ENCODE measurements around the gene SLIT3.

The SLIT3 gene

DNA sequence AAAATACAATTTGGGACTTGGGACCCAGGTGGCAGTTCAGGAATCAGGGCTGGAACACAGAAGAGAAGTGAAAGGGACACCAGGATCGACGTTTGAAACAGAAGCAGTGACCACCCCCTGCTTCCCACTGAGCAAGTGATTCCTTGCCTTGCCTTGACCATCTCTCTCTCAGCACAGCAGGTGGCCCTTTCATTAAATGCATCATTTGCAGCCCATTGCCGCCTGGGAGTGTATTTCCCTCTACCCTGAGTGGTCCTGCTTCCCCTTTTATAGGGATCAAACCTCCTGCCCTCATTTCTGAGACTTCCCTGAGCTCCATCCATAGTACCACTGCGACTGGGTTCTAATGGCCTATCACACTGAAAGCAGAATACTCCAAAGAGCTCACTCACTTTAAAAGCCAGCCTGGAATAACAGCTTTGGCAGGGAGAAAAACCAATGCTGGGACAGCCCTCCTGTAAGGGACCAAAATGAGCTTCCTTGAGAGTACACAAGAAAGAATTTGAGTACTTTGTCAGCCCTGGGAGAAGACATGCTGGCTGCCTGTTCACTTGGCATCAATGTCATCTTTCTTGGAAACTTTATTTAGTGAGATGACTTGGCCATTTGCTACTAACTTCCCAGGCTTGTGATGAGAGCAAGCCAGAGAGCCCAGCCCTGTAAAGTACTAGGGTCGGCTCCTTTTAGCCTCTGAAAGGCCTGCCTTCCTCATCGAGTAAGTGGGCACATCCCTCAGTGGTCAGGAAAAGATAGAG lies 149.7 kb downstream of the SLIT3 start:
- TF ChIP-seq, protein P1, sequence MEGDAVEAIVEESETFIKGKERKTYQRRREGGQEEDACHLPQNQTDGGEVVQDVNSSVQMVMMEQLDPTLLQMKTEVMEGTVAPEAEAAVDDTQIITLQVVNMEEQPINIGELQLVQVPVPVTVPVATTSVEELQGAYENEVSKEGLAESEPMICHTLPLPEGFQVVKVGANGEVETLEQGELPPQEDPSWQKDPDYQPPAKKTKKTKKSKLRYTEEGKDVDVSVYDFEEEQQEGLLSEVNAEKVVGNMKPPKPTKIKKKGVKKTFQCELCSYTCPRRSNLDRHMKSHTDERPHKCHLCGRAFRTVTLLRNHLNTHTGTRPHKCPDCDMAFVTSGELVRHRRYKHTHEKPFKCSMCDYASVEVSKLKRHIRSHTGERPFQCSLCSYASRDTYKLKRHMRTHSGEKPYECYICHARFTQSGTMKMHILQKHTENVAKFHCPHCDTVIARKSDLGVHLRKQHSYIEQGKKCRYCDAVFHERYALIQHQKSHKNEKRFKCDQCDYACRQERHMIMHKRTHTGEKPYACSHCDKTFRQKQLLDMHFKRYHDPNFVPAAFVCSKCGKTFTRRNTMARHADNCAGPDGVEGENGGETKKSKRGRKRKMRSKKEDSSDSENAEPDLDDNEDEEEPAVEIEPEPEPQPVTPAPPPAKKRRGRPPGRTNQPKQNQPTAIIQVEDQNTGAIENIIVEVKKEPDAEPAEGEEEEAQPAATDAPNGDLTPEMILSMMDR (IDR thresholded peaks at IDR 0.05; ENCODE audit: insufficient read depth, low read length), result no peak
- TF ChIP-seq SPI1 (IDR thresholded peaks at IDR 0.05; ENCODE audit: borderline replicate concordance, low read depth) (no peak), GABPA (IDR thresholded peaks at IDR 0.05; ENCODE audit: low read depth) (no peak), POLR2AphosphoS5 (IDR thresholded peaks at IDR 0.05; ENCODE audit: low read depth) (no peak)
- DNase-seq (ENCODE audit: low read depth in 1 of 2, low spot score in 1 of 2), result no peak
- Histone ChIP-seq H3K4me3 (replicated peaks; ENCODE audit: insufficient read depth, low read length) (no peak overlapping the region), H3K27ac (replicated peaks) (no peak overlapping the region), H3K27me3 (ENCODE audit: insufficient read depth, poor library complexity, severe bottlenecking) (peaks cover 3% of the 10 kb centered on the region)

DNA sequence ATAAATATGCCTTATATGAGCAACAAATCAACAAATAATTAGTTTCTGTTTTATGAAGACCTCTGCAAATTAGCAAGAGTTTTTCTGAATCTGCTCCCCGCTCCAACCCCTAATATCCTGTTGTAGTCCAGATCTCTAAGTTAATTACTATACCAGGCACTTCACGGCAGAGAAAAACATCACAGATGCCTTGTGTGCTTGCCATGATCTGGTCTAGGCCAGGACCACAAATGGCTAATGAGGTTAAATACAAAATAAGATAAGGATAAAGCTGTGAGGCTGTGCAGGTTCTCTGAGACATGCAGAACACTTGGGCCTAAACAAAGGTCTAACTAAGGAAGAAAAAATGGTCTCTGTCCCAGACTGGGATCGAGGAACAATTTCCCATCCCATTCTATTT lies 150.8 kb downstream of the SLIT3 start:
- no peak overlapping the region for H3K4me3 ChIP-seq (replicated peaks; ENCODE audit: insufficient read depth, low read length)
- H3K27ac ChIP-seq (replicated peaks), result no peak overlapping the region
- TF ChIP-seq GABPA (IDR thresholded peaks at IDR 0.05; ENCODE audit: low read depth), result no peak
- TF ChIP-seq, protein P2, sequence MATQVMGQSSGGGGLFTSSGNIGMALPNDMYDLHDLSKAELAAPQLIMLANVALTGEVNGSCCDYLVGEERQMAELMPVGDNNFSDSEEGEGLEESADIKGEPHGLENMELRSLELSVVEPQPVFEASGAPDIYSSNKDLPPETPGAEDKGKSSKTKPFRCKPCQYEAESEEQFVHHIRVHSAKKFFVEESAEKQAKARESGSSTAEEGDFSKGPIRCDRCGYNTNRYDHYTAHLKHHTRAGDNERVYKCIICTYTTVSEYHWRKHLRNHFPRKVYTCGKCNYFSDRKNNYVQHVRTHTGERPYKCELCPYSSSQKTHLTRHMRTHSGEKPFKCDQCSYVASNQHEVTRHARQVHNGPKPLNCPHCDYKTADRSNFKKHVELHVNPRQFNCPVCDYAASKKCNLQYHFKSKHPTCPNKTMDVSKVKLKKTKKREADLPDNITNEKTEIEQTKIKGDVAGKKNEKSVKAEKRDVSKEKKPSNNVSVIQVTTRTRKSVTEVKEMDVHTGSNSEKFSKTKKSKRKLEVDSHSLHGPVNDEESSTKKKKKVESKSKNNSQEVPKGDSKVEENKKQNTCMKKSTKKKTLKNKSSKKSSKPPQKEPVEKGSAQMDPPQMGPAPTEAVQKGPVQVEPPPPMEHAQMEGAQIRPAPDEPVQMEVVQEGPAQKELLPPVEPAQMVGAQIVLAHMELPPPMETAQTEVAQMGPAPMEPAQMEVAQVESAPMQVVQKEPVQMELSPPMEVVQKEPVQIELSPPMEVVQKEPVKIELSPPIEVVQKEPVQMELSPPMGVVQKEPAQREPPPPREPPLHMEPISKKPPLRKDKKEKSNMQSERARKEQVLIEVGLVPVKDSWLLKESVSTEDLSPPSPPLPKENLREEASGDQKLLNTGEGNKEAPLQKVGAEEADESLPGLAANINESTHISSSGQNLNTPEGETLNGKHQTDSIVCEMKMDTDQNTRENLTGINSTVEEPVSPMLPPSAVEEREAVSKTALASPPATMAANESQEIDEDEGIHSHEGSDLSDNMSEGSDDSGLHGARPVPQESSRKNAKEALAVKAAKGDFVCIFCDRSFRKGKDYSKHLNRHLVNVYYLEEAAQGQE (IDR thresholded peaks at IDR 0.05; ENCODE audit: insufficient replicate concordance, low read depth), result no peak
- TF ChIP-seq POLR2AphosphoS5 (IDR thresholded peaks at IDR 0.05; ENCODE audit: low read depth), result no peak
- TF ChIP-seq, protein P1 (IDR thresholded peaks at IDR 0.05; ENCODE audit: insufficient read depth, low read length), result no peak
- no peak for TF ChIP-seq SPI1 (IDR thresholded peaks at IDR 0.05; ENCODE audit: borderline replicate concordance, low read depth)
- H3K27me3 ChIP-seq (ENCODE audit: insufficient read depth, poor library complexity, severe bottlenecking), result peaks cover 3% of the 10 kb centered on the region
- no peak for DNase-seq (ENCODE audit: low read depth in 1 of 2, low spot score in 1 of 2)

DNA sequence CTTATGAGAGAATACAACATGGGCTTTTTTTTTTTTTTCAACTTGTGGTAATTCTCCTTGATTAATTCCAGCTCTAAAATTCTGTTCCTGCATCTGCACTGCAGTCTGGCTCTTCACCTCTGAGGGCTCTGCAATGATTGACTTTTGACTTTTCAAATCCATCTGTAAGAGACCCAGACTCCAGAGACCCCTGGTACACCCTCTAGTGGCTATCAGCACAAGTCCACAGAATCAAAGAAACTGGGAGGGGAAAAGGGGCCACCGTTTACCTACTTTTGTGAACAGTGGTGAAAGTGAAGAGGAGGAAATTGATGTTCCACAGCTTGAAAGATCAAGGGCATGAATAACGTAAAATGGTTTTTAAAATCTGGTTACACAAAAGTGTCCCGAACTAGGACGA lies 151.6 kb downstream of the SLIT3 start:
- Histone ChIP-seq H3K4me3 (replicated peaks; ENCODE audit: insufficient read depth, low read length) (no peak overlapping the region), H3K27me3 (ENCODE audit: insufficient read depth, poor library complexity, severe bottlenecking) (peaks cover 3% of the 10 kb centered on the region), H3K27ac (replicated peaks) (no peak overlapping the region)
- no peak for DNase-seq (ENCODE audit: low read depth in 1 of 2, low spot score in 1 of 2)
- TF ChIP-seq POLR2AphosphoS5 (IDR thresholded peaks at IDR 0.05; ENCODE audit: low read depth), result no peak
- TF ChIP-seq GABPA (IDR thresholded peaks at IDR 0.05; ENCODE audit: low read depth), result no peak
- TF ChIP-seq SPI1 (IDR thresholded peaks at IDR 0.05; ENCODE audit: borderline replicate concordance, low read depth), result no peak
- TF ChIP-seq, protein P1 (IDR thresholded peaks at IDR 0.05; ENCODE audit: insufficient read depth, low read length), result no peak
- TF ChIP-seq, protein P2 (IDR thresholded peaks at IDR 0.05; ENCODE audit: insufficient replicate concordance, low read depth), result no peak
